ENCODE data around the gene ZNF578.
"Not testable (repeated sequence)": the region's sequence is repeated elsewhere in the genome, so short reads cannot be mapped to it uniquely, and the experiment has no call there.

ZNF578 gene

DNA sequence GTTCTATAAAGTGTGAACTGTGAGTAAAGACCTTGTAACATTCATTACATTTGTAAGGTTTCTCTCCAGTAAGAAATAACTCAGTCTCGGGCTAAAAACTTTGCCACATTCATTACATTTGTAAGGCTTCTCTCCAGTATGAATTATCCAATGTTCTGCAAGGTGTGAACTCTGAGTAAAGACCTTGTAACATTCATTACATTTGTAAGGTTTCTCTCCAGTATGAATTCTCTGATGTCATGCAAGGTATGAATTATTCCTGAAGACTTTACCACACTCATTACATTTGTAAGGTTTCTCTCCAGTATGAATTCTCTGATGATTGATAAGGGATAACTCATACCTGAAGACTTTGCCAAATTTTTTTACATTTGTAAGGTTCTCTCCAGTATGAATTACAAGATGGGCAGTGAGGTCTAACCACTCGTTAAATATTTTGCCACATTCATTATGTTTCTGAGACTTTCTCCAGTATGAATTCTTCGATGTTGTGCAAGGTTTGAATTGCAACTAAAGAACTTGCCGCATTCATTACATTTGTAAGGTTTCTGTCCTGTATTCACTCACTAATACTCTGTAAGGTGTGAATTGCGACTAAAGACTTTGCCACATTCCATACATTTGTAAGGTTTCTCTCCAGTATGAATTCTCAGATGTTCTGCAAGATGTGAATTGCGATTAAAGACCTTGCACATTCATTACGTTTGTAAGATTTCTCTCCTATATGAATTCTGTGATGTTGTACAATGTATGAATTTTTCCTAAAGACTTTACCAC lies 21.2 kb downstream of the ZNF578 start:
- no peak overlapping the region for H2AFZ ChIP-seq (ENCODE audit: low read length)
- H3K36me3 ChIP-seq (ENCODE audit: insufficient read depth, low read length), result no peaks in the 10 kb centered on the region
- H3K9me2 ChIP-seq (ENCODE audit: low read depth, low read length), result no peaks in the 10 kb centered on the region
- no peaks in the 10 kb centered on the region for H3K4me1 ChIP-seq (ENCODE audit: insufficient read depth, low read length, severe bottlenecking)
- H3K4me2 ChIP-seq (ENCODE audit: low read length), result no peak overlapping the region
- H3K4me3 ChIP-seq (ENCODE audit: low read depth, low read length, poor library complexity, severe bottlenecking), result no peak overlapping the region
- H3K27ac ChIP-seq (ENCODE audit: low read depth, low read length, poor library complexity, severe bottlenecking), result no peak overlapping the region
- H3F3A ChIP-seq (ENCODE audit: insufficient read depth, low read length), result no peaks in the 10 kb centered on the region
- peaks cover 55% of the 10 kb centered on the region for H3K9me3 ChIP-seq (ENCODE audit: low read length)
- no peaks in the 10 kb centered on the region for H3K27me3 ChIP-seq (ENCODE audit: insufficient read depth, low read length)
- H3K79me2 ChIP-seq (ENCODE audit: insufficient read depth, low read length), result no peaks in the 10 kb centered on the region
- TF ChIP-seq, protein P1, sequence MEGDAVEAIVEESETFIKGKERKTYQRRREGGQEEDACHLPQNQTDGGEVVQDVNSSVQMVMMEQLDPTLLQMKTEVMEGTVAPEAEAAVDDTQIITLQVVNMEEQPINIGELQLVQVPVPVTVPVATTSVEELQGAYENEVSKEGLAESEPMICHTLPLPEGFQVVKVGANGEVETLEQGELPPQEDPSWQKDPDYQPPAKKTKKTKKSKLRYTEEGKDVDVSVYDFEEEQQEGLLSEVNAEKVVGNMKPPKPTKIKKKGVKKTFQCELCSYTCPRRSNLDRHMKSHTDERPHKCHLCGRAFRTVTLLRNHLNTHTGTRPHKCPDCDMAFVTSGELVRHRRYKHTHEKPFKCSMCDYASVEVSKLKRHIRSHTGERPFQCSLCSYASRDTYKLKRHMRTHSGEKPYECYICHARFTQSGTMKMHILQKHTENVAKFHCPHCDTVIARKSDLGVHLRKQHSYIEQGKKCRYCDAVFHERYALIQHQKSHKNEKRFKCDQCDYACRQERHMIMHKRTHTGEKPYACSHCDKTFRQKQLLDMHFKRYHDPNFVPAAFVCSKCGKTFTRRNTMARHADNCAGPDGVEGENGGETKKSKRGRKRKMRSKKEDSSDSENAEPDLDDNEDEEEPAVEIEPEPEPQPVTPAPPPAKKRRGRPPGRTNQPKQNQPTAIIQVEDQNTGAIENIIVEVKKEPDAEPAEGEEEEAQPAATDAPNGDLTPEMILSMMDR (IDR thresholded peaks at IDR 0.05; ENCODE audit: low read length), result no peak
- no peak for TF ChIP-seq EZH2 (IDR thresholded peaks at IDR 0.05; ENCODE audit: borderline replicate concordance, low read length)
- H4K20me1 ChIP-seq (ENCODE audit: insufficient read depth, low read length), result no peaks in the 10 kb centered on the region
- H3K9ac ChIP-seq (ENCODE audit: low read length), result no peak overlapping the region

DNA sequence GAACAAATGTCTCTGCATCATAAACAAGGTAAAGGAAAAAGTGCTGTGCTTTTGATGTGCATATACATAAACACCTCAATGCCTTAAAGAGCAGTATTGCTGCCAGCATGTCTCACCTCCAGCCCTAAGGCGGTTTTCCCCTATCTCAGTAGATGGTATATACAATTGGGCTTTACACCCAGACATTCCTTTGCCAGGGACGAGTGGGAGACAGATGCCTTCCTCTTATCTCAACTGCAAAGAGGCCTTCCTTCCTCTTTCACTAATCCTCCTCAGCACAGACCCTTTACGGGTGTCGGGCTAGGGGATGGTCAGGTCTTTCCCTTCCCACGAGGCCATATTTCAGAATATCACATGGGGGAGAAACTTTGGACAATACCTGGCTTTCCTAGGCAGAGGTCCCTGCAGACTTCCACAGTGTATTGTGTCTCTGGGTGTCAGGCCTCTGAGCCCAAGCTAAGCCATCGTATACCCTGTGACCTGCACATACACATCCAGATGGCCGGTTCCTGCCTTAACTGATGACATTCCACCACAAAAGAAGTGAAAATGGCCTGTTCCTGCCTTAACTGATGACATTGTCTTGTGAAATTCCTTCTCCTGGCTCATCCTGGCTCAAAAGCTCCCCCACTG lies 30.9 kb downstream of the ZNF578 start:
- not testable (repeated sequence) for H3K36me3 ChIP-seq (ENCODE audit: insufficient read depth, low read length); H4K20me1 ChIP-seq (ENCODE audit: insufficient read depth, low read length); H3K9ac ChIP-seq (ENCODE audit: low read length); H3K9me2 ChIP-seq (ENCODE audit: low read depth, low read length); H3K9me3 ChIP-seq (ENCODE audit: low read length); H3K27me3 ChIP-seq (ENCODE audit: insufficient read depth, low read length); H3K4me3 ChIP-seq (ENCODE audit: low read depth, low read length, poor library complexity, severe bottlenecking); H3K27ac ChIP-seq (ENCODE audit: low read depth, low read length, poor library complexity, severe bottlenecking); H3K4me1 ChIP-seq (ENCODE audit: insufficient read depth, low read length, severe bottlenecking); H3K79me2 ChIP-seq (ENCODE audit: insufficient read depth, low read length); H2AFZ ChIP-seq (ENCODE audit: low read length); H3F3A ChIP-seq (ENCODE audit: insufficient read depth, low read length); H3K4me2 ChIP-seq (ENCODE audit: low read length)

DNA sequence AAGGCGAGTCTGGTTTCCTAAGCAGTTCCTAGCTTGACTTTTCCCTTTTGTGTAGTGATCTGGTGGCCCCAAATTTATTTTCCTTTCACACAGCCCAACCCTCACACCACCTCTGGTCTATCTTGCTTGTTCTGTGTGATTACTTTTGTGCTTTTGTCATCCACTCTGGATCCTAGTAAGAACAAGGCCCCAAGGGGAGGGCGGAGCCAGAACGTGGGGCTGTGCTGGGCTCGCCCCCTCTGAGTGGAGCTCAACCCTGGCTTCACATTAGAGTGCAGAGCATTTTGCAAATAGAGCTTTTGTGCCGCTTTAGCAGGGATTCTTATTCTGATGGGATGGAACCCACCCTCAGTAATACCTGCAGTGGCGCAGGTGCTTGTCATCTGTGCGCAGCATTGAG lies 31.7 kb downstream of the ZNF578 start:
- H3K9me3 ChIP-seq (ENCODE audit: low read length); H3K9ac ChIP-seq (ENCODE audit: low read length): not testable (repeated sequence)

DNA sequence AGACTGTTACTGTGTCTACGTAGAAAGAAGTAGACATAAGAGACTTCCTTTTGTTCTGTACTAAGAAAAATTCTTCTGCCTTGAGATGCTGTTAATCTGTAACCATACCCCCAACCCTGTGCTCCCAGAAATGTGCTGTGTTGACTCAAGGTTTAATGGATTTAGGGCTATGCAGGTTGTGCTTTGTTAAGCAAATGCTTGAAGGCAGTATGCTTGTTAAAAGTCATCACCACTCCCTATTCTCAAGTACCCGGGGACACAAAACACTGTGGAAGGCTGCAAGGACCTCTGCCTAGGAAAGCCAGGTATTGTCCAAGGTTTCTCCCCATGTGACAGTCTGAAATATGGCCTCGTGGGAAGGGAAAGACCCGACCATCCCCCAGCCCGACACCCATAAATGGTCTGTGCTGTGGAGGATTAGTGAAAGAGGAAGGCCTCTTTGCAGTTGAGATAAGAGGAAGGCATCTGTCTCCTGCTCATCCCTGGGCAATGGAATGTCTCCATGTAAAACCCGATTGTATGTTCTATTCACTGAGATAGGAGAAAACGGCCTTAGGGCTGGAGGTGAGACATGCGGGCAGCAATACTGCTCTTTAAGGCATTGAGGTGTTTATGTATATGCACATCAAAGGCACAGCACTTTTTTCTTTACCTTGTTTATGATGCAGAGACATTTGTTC lies 32.3 kb downstream of the ZNF578 start:
- not testable (repeated sequence) for H3K27me3 ChIP-seq (ENCODE audit: insufficient read depth, low read length); H3K9me2 ChIP-seq (ENCODE audit: low read depth, low read length); H2AFZ ChIP-seq (ENCODE audit: low read length); H3K9me3 ChIP-seq (ENCODE audit: low read length); H3K36me3 ChIP-seq (ENCODE audit: insufficient read depth, low read length); H3K79me2 ChIP-seq (ENCODE audit: insufficient read depth, low read length); H4K20me1 ChIP-seq (ENCODE audit: insufficient read depth, low read length); H3K4me2 ChIP-seq (ENCODE audit: low read length); H3F3A ChIP-seq (ENCODE audit: insufficient read depth, low read length); H3K9ac ChIP-seq (ENCODE audit: low read length); H3K4me3 ChIP-seq (ENCODE audit: low read depth, low read length, poor library complexity, severe bottlenecking); H3K27ac ChIP-seq (ENCODE audit: low read depth, low read length, poor library complexity, severe bottlenecking); H3K4me1 ChIP-seq (ENCODE audit: insufficient read depth, low read length, severe bottlenecking)

More for the DNA sequence above, 31.7 kb downstream of the ZNF578 start:
- not testable (repeated sequence) for H3F3A ChIP-seq (ENCODE audit: insufficient read depth, low read length); H3K4me2 ChIP-seq (ENCODE audit: low read length); H3K4me3 ChIP-seq (ENCODE audit: low read depth, low read length, poor library complexity, severe bottlenecking); H3K36me3 ChIP-seq (ENCODE audit: insufficient read depth, low read length); H3K79me2 ChIP-seq (ENCODE audit: insufficient read depth, low read length); H3K9me2 ChIP-seq (ENCODE audit: low read depth, low read length); H3K27me3 ChIP-seq (ENCODE audit: insufficient read depth, low read length); H3K4me1 ChIP-seq (ENCODE audit: insufficient read depth, low read length, severe bottlenecking); H4K20me1 ChIP-seq (ENCODE audit: insufficient read depth, low read length); H2AFZ ChIP-seq (ENCODE audit: low read length); H3K27ac ChIP-seq (ENCODE audit: low read depth, low read length, poor library complexity, severe bottlenecking)
